Mucosa of stomach (tissue), 1 donor: ENCODE results near the gene SHISAL1.

ENCODE experiments used
- H3K27me3 ChIP-seq: one replicate; pipeline ENCODE4 v1.7.0; 2013; ENCODE audit warnings: mild to moderate bottlenecking, low read length; ENCODE audit not compliant: control insufficient read depth, insufficient read depth
- H3K36me3 ChIP-seq: one replicate; pipeline ENCODE4 v1.7.0; 2013; ENCODE audit warnings: low read length; ENCODE audit not compliant: control insufficient read depth, insufficient read depth
- H3K4me1 ChIP-seq: one replicate; pipeline ENCODE4 v1.7.0; 2013; ENCODE audit warnings: mild to moderate bottlenecking, low read length; ENCODE audit not compliant: control insufficient read depth, insufficient read depth
- H3K4me3 ChIP-seq: one replicate; pipeline ENCODE4 v1.7.0; 2013; ENCODE audit warnings: low read length
- H3K9ac ChIP-seq: one replicate; pipeline ENCODE4 v1.7.0; 2013; ENCODE audit warnings: mild to moderate bottlenecking, low read length, moderate library complexity
- H3K9me3 ChIP-seq: one replicate; pipeline ENCODE4 v1.7.0; 2013; ENCODE audit warnings: mild to moderate bottlenecking, low read length, moderate library complexity; ENCODE audit not compliant: control insufficient read depth
- donor health status: Pancreatic carcinoma.

Gene SHISAL1

DNA sequence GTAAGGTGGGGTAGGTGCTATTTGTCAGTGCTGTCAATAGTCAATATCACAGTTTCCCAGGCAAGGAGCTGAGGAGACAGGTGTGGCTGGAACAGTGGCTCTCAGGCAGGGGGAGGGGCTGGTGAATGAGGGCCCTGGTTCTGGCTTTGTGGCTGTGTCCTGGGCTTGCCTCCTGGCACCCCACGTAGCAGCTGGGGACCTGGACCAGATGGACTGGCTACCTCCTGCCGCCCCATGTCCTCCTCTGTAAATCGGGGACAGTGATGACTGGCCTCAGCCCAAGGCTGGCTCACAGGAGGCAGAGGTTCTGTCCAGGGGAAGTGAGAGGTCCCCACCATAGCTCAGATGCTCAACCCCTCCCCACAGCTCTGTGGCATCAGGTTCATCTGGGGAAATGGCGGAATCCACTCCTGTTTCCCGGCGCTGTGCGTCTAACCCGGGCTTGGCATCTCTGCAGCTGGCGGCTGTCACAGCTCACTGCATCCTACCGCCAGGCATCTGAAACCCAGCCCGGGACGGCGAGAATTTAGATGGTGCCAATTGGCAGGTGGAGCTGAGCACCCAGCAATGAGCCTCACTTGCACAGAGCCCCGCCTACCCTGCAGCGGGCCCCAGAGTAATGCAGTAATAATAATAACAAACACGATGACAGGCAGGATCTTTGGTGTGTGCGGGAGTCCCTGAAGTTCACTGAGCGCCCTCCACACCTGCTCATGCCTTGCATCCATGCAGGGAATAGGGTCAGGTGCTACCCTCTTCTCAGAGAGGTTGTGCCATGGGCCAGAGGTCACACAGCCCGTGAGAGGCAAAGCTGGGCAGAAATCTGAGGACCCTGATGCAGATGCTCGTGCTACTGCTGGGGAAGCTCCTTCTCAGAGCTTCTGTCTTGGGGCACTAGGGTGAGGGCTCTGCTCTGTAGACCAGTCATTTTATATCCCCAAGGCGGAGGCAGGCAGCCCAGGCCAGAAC is 27.8 kb upstream of the SHISAL1 start:
- no peaks in the 10 kb centered on the region for H3K36me3 ChIP-seq
- H3K9me3 ChIP-seq = no peaks in the 10 kb centered on the region
- no peaks in the 10 kb centered on the region for H3K27me3 ChIP-seq
- no peak overlapping the region for H3K9ac ChIP-seq
- no peak overlapping the region for H3K4me3 ChIP-seq
- peaks cover 12% of the 10 kb centered on the region for H3K4me1 ChIP-seq

DNA sequence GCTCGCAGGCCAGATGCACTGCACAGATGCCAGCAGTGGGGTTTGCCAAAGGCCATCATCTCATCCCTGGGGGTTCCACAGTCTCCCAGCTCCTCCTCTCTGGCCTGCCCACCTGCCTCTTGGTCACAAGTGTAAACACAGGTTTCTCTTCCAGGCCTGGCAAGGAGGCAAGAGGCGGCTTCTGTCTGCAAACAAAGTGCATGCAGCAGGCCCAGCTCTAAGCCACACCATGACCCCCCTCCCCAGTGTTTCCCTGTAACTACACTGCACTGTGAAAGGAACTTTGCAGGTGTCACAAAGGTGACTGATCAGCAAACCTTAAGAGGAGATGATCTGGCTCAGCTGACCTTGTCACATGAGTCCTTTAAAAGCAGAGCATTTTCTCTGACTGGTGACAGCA is 26.2 kb upstream of the SHISAL1 start:
- peaks cover 12% of the 10 kb centered on the region for H3K4me1 ChIP-seq
- H3K27me3 ChIP-seq = no peaks in the 10 kb centered on the region
- H3K9ac ChIP-seq = no peak overlapping the region
- H3K4me3 ChIP-seq = no peak overlapping the region
- no peaks in the 10 kb centered on the region for H3K9me3 ChIP-seq
- no peaks in the 10 kb centered on the region for H3K36me3 ChIP-seq

DNA sequence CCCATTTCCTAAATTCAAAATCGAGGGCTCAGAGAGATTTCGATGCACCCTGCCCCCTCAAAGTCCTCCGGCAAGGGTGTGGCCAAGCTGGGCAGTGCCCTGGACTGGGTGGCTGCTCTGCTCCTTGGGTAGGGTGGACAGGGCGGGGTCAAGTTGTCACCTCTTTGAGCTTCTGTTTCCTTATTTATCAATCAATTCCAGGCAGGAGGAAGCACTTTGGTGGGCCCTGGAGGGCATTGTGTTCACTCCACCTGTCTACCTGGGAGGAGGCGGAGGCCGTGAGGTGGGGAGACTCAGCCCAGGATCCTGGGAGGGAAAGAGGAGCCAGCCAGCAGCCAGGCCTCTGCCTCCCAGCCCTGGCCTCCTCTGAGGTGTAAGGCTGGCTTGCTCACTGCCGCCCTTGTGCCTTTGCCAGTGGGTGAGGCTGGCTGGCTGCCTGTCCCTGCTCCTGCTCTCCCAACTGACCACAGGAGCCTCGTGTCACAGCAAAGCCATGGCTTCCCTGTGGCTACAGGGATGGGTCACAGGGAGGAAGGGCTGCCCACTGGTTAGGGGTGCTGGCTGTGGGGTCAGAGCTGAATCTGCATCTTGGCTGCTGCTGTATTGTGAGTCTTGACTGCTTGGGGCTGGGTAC is 25.5 kb upstream of the SHISAL1 start:
- no peaks in the 10 kb centered on the region for H3K9me3 ChIP-seq
- no peaks in the 10 kb centered on the region for H3K36me3 ChIP-seq
- H3K9ac ChIP-seq = no peak overlapping the region
- peaks cover 12% of the 10 kb centered on the region for H3K4me1 ChIP-seq
- H3K4me3 ChIP-seq = no peak overlapping the region
- H3K27me3 ChIP-seq = peaks cover 5% of the 10 kb centered on the region

DNA sequence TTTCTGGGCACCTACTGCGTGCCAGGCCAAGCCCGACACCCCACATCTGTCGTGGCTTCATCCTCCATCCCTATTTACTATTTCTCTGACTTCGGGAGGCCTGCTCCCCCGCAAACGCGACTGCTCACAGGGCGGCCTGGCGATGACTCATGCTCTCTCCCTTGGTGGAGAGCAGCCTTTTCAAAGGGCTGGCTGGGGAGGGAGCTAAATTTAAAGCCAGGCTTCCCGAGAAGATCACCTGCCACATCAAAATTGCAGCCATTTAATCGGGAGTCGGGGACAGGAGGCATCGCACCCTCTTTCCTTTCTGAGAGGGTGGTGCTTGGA is 24.9 kb upstream of the SHISAL1 start:
- Histone ChIP-seq H3K36me3 (no peaks in the 10 kb centered on the region), H3K4me3 (no peak overlapping the region), H3K4me1 (peaks cover 12% of the 10 kb centered on the region), H3K9ac (no peak overlapping the region), H3K9me3 (no peaks in the 10 kb centered on the region), H3K27me3 (peaks cover 11% of the 10 kb centered on the region)

DNA sequence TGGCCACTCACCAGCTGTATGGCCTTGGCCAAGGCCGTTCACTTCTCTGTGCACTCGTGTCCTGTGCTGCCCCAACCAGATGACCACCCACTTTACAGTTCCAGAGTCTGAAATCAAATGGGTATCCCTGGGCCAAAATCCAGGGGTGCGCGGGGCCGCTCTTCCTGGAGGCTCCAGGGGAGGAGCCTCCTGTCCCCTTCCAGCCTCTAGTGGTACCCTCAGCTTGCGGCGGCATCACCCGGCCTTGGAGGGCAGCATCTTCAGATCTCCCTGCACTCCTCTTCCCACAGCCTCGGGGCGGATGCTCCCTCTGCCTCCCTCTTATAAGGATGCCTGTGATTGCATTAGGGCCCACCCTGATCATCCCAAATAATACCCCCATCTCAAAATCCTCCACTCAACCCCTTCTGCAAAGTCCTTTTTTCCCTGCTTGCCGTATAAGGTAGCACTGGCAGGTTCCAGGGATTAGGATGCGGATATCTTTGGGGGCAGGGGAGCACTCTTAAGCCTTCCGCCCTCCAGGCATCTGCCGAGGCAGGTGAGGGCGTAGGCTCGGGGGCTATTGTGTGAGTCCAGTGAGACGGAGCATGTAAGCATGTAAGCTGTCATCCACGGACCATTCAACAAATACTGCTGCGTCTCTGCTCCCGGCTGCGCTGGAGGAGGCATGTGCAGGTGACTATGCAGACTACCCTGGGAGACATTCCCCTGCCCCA is 24.4 kb upstream of the SHISAL1 start:
- H3K4me3 ChIP-seq = no peak overlapping the region
- H3K36me3 ChIP-seq = no peaks in the 10 kb centered on the region
- no peaks in the 10 kb centered on the region for H3K9me3 ChIP-seq
- no peak overlapping the region for H3K9ac ChIP-seq
- H3K27me3 ChIP-seq = peaks cover 16% of the 10 kb centered on the region
- peaks cover 12% of the 10 kb centered on the region for H3K4me1 ChIP-seq

DNA sequence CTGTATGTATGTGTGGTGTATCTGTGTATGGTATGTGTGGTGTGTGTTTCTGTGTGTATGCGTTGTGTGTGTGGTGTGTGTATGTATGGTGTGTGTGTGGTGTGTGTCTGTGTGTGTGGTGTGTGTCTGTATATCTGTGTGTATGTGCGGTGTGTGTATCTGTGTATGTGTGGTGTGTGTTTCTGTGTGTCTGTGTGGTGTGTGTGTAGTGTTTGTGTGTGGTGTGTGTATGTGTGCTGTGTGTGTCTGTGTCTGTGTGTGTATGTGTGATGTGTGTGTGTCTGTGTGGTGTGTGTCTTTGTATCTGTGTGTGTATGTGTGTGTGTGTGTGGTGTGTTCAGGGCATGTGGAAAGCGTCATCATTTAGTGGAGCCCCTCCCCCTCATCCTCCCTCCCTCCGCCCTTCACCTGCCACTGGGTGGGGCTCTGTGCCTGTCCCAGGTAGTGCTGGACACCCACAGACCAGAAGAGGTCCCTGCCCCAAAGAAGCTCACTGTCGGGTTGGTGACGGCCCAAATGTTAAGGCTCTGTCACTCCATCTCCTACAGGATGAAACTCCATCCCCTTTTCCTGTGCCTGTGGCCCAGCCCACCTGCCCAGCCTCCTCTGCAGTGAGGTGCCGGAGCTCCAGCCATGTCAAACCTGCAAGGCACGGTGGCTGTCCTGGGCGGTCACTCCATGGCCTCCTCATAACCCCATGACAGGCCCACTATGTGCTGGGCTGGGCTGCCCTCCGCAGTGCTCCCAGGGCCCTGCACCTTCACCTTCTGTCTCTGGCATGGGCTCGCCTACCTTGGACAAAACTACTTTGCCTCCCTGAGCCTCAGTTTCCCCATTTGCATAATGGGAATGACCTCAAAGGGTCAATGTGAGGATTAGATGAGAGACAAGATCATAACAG is 23.4 kb upstream of the SHISAL1 start:
- Histone ChIP-seq H3K36me3 (no peaks in the 10 kb centered on the region), H3K9ac (no peak overlapping the region), H3K9me3 (no peaks in the 10 kb centered on the region), H3K4me3 (no peak overlapping the region), H3K27me3 (peaks cover 19% of the 10 kb centered on the region), H3K4me1 (peaks cover 12% of the 10 kb centered on the region)

DNA sequence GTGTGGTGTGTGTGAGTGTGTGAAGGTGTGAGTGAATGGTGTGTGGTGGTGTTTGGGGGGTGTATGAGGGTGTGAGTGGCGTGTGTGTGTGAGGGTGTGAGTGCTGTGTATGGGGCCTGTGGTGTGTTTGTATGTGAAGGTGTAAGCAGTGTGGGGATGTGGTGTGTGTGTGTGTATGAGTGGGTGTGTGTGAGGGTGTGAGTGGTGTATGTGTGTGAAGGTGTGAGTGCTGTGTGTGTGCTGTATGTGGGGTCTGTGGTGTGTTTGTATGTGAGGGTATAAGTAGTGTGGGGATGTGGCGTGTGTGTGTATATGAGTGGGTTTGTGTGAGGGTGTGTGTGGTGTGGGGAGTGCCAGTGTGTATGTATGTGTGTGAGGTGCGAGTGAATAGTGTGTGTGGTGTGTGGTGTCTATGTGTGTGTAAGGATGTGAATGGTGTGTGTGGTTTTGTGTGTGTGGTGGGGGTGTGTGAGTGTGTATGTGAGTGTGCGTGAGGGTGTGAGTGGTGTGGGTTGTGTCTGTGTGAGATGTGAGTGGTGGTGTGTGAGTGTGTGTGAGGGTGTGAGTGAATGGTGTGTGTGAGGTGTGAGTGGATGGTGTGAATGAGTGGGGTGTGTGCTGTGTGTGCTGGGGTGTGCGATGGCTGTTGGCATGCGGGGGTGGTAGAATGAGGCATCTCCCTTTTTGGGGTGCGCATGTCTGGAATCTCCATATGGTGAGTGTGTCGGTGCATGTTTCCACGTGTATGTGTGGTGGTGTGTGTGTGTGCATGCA is 22.5 kb upstream of the SHISAL1 start:
- H3K36me3 ChIP-seq = no peaks in the 10 kb centered on the region
- peaks cover 12% of the 10 kb centered on the region for H3K4me1 ChIP-seq
- peaks cover 27% of the 10 kb centered on the region for H3K27me3 ChIP-seq

DNA sequence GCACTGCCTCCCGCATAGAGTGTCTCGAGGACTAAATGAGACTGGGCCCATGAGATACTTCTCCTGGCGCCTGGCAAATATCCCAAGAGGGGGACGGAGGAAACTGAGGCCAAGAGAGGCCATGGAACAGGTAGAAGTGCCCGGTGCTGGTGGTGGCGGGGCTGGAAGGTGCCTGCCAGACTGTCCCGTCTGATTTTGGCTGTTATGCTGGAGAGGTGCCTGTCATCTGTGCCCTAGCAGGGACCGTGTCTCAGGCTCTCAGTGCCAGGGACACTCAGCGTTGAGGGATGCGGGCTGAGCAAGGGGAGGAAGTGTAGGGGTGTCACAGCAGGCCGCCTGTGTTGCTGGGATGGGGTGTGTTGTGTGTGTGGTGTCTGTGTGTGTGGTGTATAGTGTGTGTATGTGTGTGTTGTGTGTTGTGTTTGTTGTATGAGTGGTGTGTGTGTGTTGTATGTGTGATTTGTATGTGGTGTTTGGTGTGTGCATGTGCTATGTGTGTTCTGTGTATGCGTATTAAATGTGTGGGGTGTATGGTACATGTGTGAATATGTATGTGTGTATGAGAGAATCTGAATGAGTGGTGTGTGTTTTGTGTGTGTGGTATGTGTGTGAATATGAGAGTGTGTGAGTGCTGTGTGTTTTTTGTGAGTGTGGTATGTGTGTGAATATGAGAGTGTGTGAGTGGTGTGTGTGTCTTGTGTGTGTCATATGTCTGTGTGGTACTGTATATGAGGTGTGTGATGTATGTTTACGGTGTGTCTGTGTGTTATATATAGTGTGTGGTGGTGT is 21.3 kb upstream of the SHISAL1 start:
- Histone ChIP-seq H3K9me3 (no peaks in the 10 kb centered on the region), H3K27me3 (peaks cover 39% of the 10 kb centered on the region)

More for the DNA sequence above, 22.5 kb upstream of the SHISAL1 start:
- no peaks in the 10 kb centered on the region for H3K9me3 ChIP-seq
- H3K4me3 ChIP-seq = no peak overlapping the region
- no peak overlapping the region for H3K9ac ChIP-seq

DNA sequence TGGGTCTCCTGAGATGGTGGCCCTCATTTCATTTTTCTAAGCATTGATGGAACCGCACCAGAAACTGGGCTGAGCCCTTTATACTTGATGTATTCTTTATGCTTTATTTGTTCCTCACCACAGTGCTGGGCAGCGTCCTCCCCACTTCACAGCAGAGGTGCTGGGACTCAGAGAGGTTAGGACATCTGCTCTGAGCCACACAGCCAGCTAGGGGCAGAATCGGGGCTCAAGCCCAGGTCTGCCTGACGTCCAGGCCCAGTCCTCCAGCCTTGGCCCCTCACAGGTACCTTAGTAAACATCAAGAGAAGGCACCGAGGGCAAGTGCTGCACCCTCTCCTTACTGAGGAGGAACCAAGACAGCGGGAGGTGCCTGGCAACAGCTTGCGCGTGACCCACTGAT is 20.2 kb upstream of the SHISAL1 start:
- H3K4me1 ChIP-seq = peaks cover 2% of the 10 kb centered on the region
- H3K4me3 ChIP-seq = no peak overlapping the region
- no peaks in the 10 kb centered on the region for H3K36me3 ChIP-seq
- peaks cover 50% of the 10 kb centered on the region for H3K27me3 ChIP-seq
- no peak overlapping the region for H3K9ac ChIP-seq
- H3K9me3 ChIP-seq = no peaks in the 10 kb centered on the region

More for the DNA sequence above, 21.3 kb upstream of the SHISAL1 start:
- H3K4me1 ChIP-seq = peaks cover 12% of the 10 kb centered on the region
- no peaks in the 10 kb centered on the region for H3K36me3 ChIP-seq
- H3K4me3 ChIP-seq = no peak overlapping the region
- no peak overlapping the region for H3K9ac ChIP-seq

DNA sequence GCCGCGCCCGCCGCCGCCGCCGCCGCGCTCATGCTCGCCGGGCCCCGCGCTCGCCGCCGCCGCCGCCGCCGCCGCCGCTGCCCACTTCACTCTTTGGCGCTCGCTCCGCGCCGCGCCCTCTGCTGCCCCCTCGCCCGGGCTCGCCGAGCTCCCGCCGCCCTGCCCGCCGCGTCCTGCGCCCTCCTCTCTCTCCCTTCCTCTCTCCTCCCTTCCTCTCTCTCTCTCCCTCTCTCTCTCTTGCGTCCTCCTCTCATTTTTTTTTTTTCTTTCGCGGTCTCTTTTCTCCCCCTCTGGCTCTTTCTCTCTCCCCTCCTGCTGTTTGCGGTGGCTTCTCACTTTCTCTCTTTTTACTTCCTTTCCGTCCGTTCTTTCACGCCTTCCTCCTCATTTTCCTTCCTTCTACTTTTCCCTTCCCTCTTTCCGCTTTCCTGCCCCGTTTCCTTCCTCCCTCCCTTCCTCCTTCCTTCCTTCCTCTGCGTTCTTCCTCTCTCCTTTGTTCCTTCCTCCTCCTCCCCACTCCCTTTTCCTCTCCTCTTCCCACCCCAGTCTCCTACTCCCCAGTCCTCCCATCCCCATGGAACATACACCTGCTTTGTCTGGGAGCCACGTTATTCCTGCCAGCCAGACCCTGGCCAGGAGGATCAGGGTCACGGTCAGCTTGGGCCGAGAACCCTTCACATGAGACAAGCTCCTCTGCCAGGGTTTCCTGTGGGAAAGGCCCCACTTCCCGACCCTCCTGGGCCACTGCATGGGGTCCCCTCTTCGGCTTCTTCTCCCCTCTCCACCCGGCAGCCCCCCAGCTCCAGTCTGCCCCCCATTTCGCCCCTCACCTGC is 19.3 kb upstream of the SHISAL1 start:
- H3K4me1 ChIP-seq = no peaks in the 10 kb centered on the region
- H3K4me3 ChIP-seq = no peak overlapping the region
- H3K27me3 ChIP-seq = peaks cover 52% of the 10 kb centered on the region
- no peaks in the 10 kb centered on the region for H3K36me3 ChIP-seq
- no peak overlapping the region for H3K9ac ChIP-seq
- no peaks in the 10 kb centered on the region for H3K9me3 ChIP-seq
